Activated B cell treated with CpG ODN at 0.5 μM for 24 hours (primary cell): ENCODE data around the gene TMEM150C. TPM values are rescaled to one million over a fixed set of nuclear protein-coding genes. Genes with fewer than 3 reads are reported as not detected.

Source experiments
- ATAC-seq: fragments of 200-7000 bp; cut with Tn5 transposase; one replicate; pipeline ENCODE4 v1.10.0; 2021; ENCODE audit warnings: low read depth, mild to moderate bottlenecking, moderate library complexity
- CTCF ChIA-PET: fragments of 350-600 bp; sonication (Branson Sonifier 250); formaldehyde crosslinking; loops from one replicate; lab custom pipeline; 2021; ENCODE audit warnings: antibody characterized with exemption; lab: Charles Lee
- POLR2A ChIA-PET: fragments of 350-600 bp; sonication (Branson Sonifier 250); formaldehyde crosslinking; loops from one replicate; lab custom pipeline; 2021; ENCODE audit warnings: antibody characterized with exemption; lab: Charles Lee
- DNase-seq: peaks from one replicate; pipeline ENCODE4 v3.0.0; 2022
- H3K27ac Mint-ChIP-seq: one replicate; pipeline ENCODE4 v1.8.0; 2020; ENCODE audit warnings: mixed read lengths
- H3K27me3 Mint-ChIP-seq: one replicate; pipeline ENCODE4 v1.8.0; 2021; ENCODE audit warnings: mixed read lengths
- H3K36me3 Mint-ChIP-seq: one replicate; pipeline ENCODE4 v1.8.0; 2021; ENCODE audit warnings: low read depth, mixed read lengths
- H3K4me1 Mint-ChIP-seq: one replicate; pipeline ENCODE4 v1.8.0; 2021; ENCODE audit warnings: mixed read lengths
- H3K4me3 Mint-ChIP-seq: one replicate; pipeline ENCODE4 v1.8.0; 2020; ENCODE audit warnings: mild to moderate bottlenecking, mixed read lengths
- H3K9me3 Mint-ChIP-seq: one replicate; pipeline ENCODE4 v1.8.0; 2020; ENCODE audit warnings: mixed read lengths
- CTCF ChIP-seq: fragments of 200-600 bp; IDR thresholded peaks from one replicate; pipeline ENCODE4 v1.8.0; 2022; ENCODE audit warnings: antibody characterized with exemption, mild to moderate bottlenecking
- intact Hi-C: fragments of 100-400 bp; cut with micrococcal nuclease; formaldehyde crosslinking; loops from one replicate; pipeline ENCODE4 v1.15.1; 2024
- total RNA-seq: library from RNA; stranded (reverse); gene quantifications from 2 replicates; pipeline ENCODE4 v1.2.3, GENCODE V29; 2022

TMEM150C gene
- total RNA-seq, 1 donor from 2014 or later, result not detected

- DNase-seq (no peak), ATAC-seq (no peak)
- Mint-ChIP-seq H3K27ac (no peak overlapping the region), H3K4me1 (no peaks in the 10 kb centered on the region), H3K4me3 (no peak overlapping the region), H3K9me3 (no peaks in the 10 kb centered on the region), H3K27me3 (peaks cover 10% of the 10 kb centered on the region), H3K36me3 (no peaks in the 10 kb centered on the region)
- CTCF ChIA-PET, result no interaction called here
- no peak for TF ChIP-seq CTCF
- intact Hi-C loops, result no loop called here
- POLR2A ChIA-PET, result no interaction called here
Measured at GRCh38 chr4:82525307-82525911, 36.4 kb downstream of the TMEM150C start.

- Mint-ChIP-seq H3K4me1 (no peaks in the 10 kb centered on the region), H3K36me3 (no peaks in the 10 kb centered on the region), H3K27ac (no peak overlapping the region), H3K27me3 (peaks cover 10% of the 10 kb centered on the region), H3K9me3 (no peaks in the 10 kb centered on the region), H3K4me3 (no peak overlapping the region)
- intact Hi-C loops, result no loop called here
- ChIA-PET POLR2A (no interaction called here), CTCF (no interaction called here)
- no peak for DNase-seq
- TF ChIP-seq CTCF, result no peak
- ATAC-seq, result no peak
Measured at GRCh38 chr4:82524570-82525152, 37.1 kb downstream of the TMEM150C start.

GRCh38 chr4:82523179-82523578 lies 38.6 kb downstream of the TMEM150C start:
- no peak overlapping the region for H3K27ac Mint-ChIP-seq
- ATAC-seq, result no peak
- no peak for TF ChIP-seq CTCF
- H3K27me3 Mint-ChIP-seq, result peaks cover 10% of the 10 kb centered on the region
- no peak overlapping the region for H3K4me3 Mint-ChIP-seq
- no peaks in the 10 kb centered on the region for H3K4me1 Mint-ChIP-seq
- CTCF ChIA-PET, result no interaction called here
- POLR2A ChIA-PET, result no interaction called here
- intact Hi-C loops, result no loop called here
- no peaks in the 10 kb centered on the region for H3K9me3 Mint-ChIP-seq
- no peak for DNase-seq
- no peaks in the 10 kb centered on the region for H3K36me3 Mint-ChIP-seq

GRCh38 chr4:82522472-82522871 lies 39.3 kb downstream of the TMEM150C start:
- no peaks in the 10 kb centered on the region for H3K4me1 Mint-ChIP-seq
- H3K4me3 Mint-ChIP-seq, result no peak overlapping the region
- no peak overlapping the region for H3K27ac Mint-ChIP-seq
- POLR2A ChIA-PET, result no interaction called here
- DNase-seq (no peak), ATAC-seq (no peak)
- peaks cover 9% of the 10 kb centered on the region for H3K27me3 Mint-ChIP-seq
- CTCF ChIA-PET, result no interaction called here
- no peaks in the 10 kb centered on the region for H3K9me3 Mint-ChIP-seq
- intact Hi-C loops, result no loop called here
- no peaks in the 10 kb centered on the region for H3K36me3 Mint-ChIP-seq
- no peak for TF ChIP-seq CTCF

GRCh38 chr4:82521283-82521682 lies 40.5 kb downstream of the TMEM150C start:
- Mint-ChIP-seq H3K27ac (no peak overlapping the region), H3K36me3 (no peaks in the 10 kb centered on the region), H3K4me3 (no peak overlapping the region), H3K9me3 (no peaks in the 10 kb centered on the region), H3K4me1 (no peaks in the 10 kb centered on the region), H3K27me3 (peaks cover 7% of the 10 kb centered on the region)
- CTCF ChIA-PET, result no interaction called here
- TF ChIP-seq CTCF, result no peak
- POLR2A ChIA-PET, result no interaction called here
- DNase-seq, result no peak
- no peak for ATAC-seq
- intact Hi-C loops, result no loop called here
